Endometrium (tissue), 2 donors: ENCODE measurements around the gene SRD5A1.

Source experiments
- FAIRE-seq: peaks from 2 replicates; lab custom pipeline; 2012; peaks lifted over from hg19 to GRCh38; lab: Jason Lieb, UNC
- donor health status: control.
- donor health status: control.

The SRD5A1 gene, protein sequence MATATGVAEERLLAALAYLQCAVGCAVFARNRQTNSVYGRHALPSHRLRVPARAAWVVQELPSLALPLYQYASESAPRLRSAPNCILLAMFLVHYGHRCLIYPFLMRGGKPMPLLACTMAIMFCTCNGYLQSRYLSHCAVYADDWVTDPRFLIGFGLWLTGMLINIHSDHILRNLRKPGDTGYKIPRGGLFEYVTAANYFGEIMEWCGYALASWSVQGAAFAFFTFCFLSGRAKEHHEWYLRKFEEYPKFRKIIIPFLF

GRCh38 chr5:6632888-6633468, at the start of gene SRD5A1, which contains the start of gene NSUN2:
TSS of gene SRD5A1 (plus strand) at chr5:6633440. CDS start at chr5:6633577, 137 bp downstream.
TSS of gene NSUN2 (minus strand) at chr5:6633044. CDS start at chr5:6632979, 65 bp downstream.
- FAIRE-seq: no peak

GRCh38 chr5:6584101-6584645, 49.1 kb upstream of the SRD5A1 start:
- FAIRE-seq: no peak

- no peak for FAIRE-seq
These were observed 48.5 kb upstream of the SRD5A1 start for GRCh38 chr5:6584727-6585126.

- FAIRE-seq: no peak
These were observed 48.1 kb upstream of the SRD5A1 start for GRCh38 chr5:6585168-6585567.

DNA sequence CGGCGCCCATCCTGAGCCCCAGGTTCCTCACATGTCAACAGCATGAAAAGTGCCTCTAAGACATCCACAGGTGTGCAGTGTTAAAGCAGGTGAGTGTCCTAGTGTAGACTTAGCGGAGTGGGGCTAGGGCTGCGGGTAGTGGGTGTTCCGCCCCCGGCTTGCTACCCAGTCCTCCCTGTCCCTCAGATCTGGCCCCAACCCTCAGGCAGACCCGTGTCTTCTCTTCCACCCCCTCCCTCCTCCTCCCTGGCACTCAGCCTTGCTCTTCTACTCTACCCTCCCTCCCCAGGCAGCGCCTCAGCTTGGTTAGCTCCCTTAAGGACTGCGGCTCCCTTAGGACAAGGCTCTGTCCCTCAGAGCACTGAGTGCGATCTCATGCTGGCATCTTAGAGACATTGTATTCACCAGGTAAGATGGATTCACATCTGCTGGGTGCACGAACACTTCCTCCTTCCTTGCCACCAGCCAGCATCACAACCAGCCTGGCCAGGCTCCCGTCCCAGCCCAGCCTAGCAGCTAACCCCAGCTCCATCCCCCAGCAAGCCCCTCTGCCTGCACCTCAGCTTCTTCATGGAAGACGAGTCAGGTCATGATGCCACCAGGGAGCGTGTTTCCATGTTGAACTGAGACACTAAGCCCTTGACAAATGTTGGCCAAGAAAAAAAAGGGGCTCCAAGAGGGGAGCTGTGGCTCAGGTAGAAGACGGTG, 47.1 kb upstream of the SRD5A1 start:
- no peak for FAIRE-seq

- FAIRE-seq: no peak
These were observed 46.6 kb upstream of the SRD5A1 start for GRCh38 chr5:6586647-6587042.

DNA sequence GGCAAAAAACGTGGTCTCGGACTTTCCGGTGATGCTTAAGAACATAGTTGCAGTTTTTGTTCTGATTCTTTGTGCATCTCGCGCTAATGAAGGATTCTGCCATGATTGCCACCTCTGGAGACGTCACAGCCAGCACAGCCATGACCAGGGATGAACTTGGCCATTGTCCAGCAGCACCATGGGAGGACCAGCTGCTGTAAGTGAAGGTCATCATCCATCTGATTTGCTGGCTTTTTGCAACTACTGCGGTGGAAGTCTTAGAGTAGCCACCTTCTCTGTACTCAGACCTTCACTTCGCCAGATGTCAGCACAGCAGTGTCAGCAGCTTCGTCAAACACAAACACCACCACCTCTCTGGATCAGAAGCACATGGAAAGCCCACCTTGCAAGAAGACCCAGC, 46.1 kb upstream of the SRD5A1 start:
- FAIRE-seq: no peak

DNA sequence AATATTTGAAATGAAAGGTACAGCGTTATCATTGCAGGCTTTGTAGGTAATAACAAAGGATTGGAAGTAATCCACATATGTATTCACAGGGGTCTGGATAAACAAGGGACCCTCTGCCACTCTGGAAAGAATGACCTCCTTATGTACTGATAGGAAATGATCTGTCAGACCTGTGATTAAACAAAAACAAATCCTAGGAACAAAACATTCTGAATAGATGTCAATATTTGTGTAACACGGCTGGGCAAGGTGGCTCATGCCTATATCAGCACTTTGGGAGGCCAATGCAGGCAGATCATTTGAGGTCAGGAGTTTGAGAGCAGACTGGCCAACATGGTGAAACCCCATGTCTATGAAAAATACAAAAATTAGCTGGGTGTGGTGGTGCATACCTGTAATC, 42.7 kb upstream of the SRD5A1 start:
- no peak for FAIRE-seq

DNA sequence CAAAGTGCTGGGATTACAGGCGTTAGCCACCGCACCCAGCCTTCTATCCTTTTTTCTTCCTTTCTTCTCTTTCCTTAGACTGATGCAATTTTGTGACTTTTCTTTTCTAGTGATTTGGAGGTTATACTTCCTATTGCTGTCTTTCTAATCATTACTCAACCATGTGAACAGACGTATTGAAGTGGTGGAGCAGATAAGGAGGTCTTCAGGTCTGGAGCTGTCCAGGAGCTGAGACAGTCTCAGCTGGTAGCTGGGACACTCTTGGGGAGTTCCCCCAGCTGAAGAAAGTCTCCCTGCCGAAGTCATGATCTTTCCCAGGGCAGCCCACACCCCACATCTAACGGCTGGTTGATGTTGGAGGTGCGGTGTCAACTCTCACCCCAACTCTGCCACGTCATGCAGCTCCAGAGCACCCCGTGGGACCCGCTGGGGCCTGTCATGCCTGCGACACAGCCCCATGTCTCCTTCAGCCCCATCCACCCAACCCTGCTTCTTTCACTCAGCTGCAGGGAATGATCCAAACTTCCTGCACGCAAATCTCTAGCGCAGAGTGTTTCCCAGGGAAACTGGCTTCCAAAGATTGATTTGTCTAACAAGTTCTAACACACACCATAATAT, 41.5 kb upstream of the SRD5A1 start:
- no peak for FAIRE-seq

- no peak for FAIRE-seq
These were observed 40.6 kb upstream of the SRD5A1 start for GRCh38 chr5:6592601-6593000.

GRCh38 chr5:6593148-6594016, 39.9 kb upstream of the SRD5A1 start:
- no peak for FAIRE-seq

DNA sequence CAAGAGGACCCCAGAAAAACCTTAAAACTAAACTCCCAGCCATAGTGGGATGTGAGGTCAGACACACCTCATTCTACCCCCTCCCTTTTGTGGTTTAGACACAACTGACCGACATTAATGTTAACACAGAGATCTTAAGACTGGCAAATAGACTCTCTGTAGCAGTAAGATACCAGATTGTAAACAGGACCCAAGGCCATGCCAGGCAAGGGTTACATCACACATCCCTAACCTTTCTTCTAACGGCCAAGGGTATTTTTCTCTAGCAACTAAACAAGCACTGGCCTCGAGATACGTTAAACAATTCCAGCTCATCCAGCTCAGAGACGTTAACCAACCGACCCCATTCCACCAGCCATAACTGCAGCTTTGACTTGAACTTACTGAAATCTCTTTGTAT, 39.2 kb upstream of the SRD5A1 start:
- FAIRE-seq: no peak

DNA sequence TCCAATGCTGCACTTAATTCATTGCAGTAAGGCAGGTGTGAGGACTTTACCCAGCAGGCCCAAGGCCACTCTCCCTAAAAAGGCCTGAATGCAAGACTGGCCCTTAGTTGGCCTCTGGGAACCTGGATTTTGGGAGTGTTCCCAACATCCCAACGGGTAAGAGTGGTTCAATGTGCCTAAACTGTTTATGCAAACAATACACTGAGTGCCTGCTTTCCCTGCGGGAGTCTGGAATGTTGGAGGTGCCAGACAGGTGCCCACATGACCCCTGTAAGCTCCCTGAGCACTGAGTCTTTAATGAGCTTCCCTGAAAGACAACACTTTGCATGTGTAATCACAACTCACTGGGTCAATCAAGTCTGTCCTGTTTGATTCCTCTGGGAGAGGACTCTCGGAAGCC, 37.8 kb upstream of the SRD5A1 start:
- no peak for FAIRE-seq

- FAIRE-seq: no peak
These were observed 36.9 kb upstream of the SRD5A1 start for GRCh38 chr5:6596388-6596787.

DNA sequence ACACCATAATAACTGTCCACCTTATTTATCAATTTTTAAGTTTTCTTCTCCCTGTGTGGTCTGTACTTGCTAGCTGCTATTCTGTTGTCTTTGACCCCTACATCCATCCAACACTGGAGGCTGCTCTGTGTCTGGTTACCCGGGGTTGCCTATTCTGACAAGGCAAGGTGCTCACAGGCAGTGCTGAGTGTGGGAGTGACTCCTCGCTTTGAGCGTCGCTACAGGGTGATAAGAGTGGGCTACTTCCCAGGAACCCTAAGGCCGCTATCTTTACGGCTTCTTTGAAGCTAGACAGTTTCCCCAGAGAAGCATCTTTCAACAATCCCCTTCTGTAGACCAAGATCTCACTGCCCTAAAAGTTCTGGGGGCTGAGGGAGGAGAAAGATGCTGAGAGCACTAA, 35.7 kb upstream of the SRD5A1 start:
- no peak for FAIRE-seq

- no peak for FAIRE-seq
These were observed 34.8 kb upstream of the SRD5A1 start for GRCh38 chr5:6598351-6598900.

DNA sequence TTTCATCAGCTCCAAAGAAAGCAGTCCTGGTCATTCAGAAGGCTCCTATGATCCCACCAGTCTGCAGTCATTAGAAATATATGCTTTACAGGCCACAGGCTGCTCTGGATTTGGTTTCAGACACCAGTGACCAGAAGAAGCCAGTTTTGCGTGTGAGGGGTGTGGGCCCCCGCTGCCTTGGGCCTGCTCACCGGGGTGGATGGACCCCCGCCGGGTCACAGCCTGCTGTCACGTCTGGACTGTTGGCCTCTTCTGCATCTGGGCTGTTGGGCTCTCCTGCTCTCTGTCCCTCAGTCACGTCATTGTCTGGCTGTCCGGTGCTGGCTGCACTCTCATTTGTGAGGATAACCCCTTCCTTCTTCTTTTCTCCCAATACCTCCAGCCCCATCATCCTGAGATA, 33.5 kb upstream of the SRD5A1 start:
- no peak for FAIRE-seq

GRCh38 chr5:6601271-6601670, 32.0 kb upstream of the SRD5A1 start:
- FAIRE-seq: no peak

DNA sequence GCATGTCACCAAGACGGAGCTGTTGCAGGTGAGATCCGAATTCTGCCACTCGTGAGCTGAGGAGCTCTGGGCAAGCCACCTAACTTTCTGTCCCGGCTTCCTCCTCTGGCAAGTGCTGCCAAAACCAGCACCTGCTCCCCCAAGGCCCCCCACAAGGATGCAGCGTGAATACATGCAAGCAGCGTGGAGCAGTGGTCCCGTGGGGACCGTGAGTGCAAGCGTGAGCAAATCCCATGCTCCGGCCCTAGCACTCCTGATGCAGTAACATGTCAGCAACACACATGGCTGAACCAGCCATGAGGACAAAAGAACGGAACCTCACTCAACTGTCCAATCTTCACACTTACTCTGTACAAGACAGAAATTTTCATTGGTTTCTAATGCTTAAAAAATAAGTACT, 31.4 kb upstream of the SRD5A1 start:
- no peak for FAIRE-seq

DNA sequence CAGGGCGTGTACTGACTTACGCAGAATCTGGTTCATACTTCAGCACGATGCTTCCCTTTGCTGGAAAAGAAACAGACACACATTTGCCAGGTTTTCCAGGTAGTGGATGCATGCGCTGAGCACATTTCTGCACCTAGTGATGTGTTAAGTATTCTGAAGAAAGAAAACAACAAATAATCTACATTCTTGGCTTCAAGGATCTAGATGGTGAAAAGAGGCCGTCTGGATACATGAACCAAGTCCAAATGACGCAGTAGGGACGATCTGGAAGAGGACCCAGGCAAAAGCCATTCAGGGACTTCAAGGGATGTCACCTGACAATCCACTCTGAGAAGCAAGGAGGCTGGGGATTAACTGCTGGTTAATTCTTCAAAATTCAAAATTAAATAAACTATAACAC, 30.8 kb upstream of the SRD5A1 start:
- no peak for FAIRE-seq

DNA sequence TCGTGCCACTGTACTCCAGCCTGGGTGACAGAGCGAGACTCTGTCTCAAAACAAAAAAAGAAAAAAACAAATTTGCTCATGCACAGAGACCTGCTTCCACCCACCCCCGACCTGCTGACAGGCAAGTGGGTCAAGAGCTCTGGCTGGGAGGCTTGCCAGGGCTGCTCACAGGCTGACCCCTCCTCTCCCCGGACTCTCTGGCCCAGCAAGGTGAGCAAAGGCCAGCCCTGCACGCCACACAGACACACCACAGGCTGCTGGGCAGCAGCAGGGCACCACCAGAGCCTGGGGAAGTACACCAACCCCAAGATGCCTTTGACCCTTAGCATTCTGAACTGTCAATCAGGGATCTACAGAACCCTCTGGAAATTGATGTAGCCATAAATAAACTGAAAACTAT, 29.6 kb upstream of the SRD5A1 start:
- FAIRE-seq: no peak

GRCh38 chr5:6604341-6604740, 28.9 kb upstream of the SRD5A1 start:
- no peak for FAIRE-seq
